Neural progenitor cell (in vitro differentiated cells): Measurements from ENCODE around the gene DYNLT1.

ENCODE experiments used
- EZH2 ChIP-seq: fragments of 200-600 bp; sonication (generic); IDR thresholded peaks from 2 replicates; pipeline ENCODE4 v1.6.1; 2017; ENCODE audit warnings: antibody characterized with exemption, mild to moderate bottlenecking, moderate library complexity
- EZH2phosphoT487 ChIP-seq: fragments of 200-600 bp; sonication (generic); IDR thresholded peaks from 2 replicates; pipeline ENCODE4 v1.6.1; 2017; ENCODE audit warnings: antibody characterized with exemption
- TF ChIP-seq, protein P1 (sequence below): fragments of 200-600 bp; sonication (generic); IDR thresholded peaks from 2 replicates; pipeline ENCODE4 v1.5.1; 2017; ENCODE audit warnings: antibody characterized with exemption, mild to moderate bottlenecking

- TF ChIP-seq, protein P1, sequence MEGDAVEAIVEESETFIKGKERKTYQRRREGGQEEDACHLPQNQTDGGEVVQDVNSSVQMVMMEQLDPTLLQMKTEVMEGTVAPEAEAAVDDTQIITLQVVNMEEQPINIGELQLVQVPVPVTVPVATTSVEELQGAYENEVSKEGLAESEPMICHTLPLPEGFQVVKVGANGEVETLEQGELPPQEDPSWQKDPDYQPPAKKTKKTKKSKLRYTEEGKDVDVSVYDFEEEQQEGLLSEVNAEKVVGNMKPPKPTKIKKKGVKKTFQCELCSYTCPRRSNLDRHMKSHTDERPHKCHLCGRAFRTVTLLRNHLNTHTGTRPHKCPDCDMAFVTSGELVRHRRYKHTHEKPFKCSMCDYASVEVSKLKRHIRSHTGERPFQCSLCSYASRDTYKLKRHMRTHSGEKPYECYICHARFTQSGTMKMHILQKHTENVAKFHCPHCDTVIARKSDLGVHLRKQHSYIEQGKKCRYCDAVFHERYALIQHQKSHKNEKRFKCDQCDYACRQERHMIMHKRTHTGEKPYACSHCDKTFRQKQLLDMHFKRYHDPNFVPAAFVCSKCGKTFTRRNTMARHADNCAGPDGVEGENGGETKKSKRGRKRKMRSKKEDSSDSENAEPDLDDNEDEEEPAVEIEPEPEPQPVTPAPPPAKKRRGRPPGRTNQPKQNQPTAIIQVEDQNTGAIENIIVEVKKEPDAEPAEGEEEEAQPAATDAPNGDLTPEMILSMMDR: no peak
- TF ChIP-seq EZH2phosphoT487 (no peak), EZH2 (no peak)
Observed at GRCh38 chr6:158596861-158597260, 47.7 kb downstream of the DYNLT1 start.
